Body of pancreas (tissue), 4 donors: Measurements from ENCODE around the gene NPIPA2.
"Not testable (repeated sequence)": the region's sequence is repeated elsewhere in the genome, so short reads cannot be mapped to it uniquely, and the experiment has no call there.

Experiments
- CTCF ChIP-seq, 7 experiments: fragments of 450-650 bp in 4 of 7; fragments of 200-600 bp in 3 of 7; sonication (generic) in 3 of 7; IDR thresholded peaks; one replicate each; pipeline ENCODE4 v1.5.1; 2016 to 2019; ENCODE audit warnings: antibody characterized with exemption in 7 of 7
- POLR2A ChIP-seq, 3 donors: fragments of 450-650 bp; IDR thresholded peaks; one replicate each; pipeline ENCODE4 v1.6.1; 2016; ENCODE audit warnings: antibody characterized with exemption in 3 of 3, mild to moderate bottlenecking in 2 of 3

- not testable (repeated sequence) for TF ChIP-seq CTCF, POLR2A (IDR thresholded peaks at IDR 0.05)
These were observed 47.2 kb downstream of the NPIPA2 start for GRCh38 chr16:14789577-14789976.
